ENCODE results near the gene FIP1L1.
"Not testable (repeated sequence)": the region's sequence is repeated elsewhere in the genome, so short reads cannot be mapped to it uniquely, and the experiment has no call there.

FIP1L1 gene

DNA sequence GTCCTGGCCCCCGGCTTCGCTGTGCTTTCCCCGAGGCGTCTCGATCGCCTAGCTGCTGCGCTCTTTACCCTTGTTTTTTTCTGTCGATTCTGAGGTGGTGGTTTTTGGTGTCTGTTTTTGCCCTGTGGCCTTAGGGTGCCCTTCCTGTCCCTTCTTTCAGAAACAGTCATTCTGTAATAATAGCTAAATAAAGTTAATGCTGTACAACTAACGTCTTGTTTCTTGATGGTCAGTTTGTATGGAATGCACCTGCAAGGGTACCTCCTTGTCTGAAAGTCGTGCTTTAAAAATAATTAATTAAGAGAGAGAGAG lies 686 bp downstream of the FIP1L1 start:
- no peak for DNase-seq

DNA sequence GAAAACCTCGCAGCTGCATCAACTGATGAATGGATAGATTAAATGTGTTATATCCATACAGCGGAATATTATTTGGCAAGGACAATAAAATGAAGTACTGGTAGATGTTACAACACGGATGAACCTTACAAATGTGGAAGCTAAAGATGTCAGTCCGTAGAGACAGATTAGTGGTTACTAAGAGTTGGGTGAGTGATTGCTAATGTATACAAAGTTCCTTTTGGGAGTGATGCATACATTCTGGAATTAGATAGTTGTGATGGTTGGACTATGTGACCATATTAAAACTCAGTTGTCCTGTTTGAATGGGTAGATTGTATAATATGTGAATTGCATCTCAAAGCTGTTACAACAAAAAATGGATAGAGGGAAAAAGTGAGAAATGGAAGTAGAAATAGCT lies 2.8 kb downstream of the FIP1L1 start:
- DNase-seq: no peak

DNA sequence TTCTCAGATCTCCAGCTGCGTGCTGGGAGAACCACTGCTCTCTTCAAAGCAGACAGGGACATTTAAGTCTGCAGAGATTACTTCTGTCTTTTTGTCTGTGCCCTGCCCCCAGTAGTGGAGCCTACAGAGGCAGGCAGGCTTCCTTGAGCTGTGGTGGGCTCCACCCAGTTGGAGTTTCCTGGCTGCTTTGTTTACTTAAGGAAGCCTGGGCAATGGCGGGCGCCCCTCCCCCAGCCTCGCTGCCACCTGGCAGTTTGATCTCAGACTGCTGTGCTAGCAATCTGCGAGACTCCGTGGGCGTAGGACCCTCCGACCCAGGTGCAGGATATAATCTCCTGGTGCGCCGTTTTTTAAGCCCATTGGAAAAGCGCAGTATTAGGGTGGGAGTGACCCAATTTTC lies 32.0 kb downstream of the FIP1L1 start:
- DNase-seq: not testable (repeated sequence)

DNA sequence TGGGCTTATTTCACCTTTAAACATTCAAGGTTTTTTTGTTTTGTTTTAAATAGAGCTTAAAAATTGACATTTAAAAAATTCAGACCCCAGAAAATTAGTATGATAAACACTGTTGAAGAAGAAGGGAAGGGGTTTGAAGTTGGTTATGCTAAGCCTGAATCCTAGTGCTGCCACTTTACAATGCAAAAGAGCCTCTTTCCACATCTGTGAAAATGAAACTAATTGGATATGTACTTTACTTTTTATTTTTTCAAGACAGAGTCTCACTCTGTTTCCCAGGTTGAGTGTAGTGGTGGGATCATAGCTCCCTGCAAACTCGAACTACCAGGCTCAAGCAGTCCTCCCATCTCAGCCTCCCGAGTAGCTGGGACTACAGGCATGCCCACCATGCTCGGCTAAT lies 41.8 kb downstream of the FIP1L1 start:
- DNase-seq: no peak

DNA sequence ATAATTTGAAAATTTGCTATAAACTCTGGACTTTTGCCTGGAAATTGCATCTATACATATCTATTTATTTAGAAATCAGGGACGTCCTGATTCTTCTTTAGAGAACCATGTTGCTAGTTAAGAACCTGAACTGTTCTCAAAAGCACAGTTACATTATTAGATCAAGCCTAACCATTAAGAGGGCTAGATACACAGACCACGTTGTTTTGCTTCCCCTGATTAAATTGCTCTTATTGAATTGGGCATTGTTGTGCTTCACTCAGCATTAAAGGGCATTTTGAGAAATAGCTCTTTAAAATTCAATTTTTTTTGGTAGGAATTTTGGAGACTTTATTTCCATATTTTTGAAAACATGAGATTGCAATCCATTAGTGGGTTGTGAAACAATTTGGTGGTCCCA lies 44.4 kb downstream of the FIP1L1 start:
- no peak for DNase-seq

DNA sequence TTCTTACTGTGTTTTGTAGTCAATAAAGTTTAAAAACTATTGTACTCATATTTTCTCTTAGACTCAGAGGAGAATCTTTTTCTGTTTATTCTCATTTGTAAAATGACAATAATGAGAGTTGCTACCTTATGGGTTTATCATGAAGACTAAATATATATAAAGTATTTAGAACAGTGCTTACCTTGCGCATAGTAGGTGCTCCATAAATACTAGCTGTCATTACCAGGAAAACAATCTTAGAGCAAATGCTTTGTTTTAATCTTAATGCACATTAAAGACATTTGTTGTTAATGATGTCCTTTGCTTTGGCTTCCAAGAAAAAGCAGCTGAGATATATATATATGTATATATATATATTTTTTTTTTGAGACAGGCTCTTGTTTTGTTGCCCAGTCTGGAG lies 44.9 kb downstream of the FIP1L1 start:
- no peak for DNase-seq

DNA sequence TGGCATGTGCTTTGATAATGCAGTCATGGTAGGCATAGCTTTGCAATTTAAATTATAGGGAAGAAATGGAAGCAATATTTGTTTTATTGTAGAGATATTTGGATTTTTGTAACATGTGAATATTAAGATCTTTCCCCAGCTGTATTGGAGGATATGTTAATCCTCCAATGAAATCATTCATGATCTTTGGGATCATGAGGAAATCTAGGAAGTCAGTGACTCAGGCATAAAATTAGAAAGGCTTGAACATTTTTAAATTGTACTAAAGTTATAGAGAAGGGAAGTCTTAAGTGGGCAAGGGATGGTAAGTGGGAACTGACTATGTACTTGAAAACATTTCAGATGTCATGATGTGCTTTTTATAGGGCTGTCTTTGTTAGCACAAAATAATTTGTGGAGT lies 46.8 kb downstream of the FIP1L1 start:
- no peak for DNase-seq

DNA sequence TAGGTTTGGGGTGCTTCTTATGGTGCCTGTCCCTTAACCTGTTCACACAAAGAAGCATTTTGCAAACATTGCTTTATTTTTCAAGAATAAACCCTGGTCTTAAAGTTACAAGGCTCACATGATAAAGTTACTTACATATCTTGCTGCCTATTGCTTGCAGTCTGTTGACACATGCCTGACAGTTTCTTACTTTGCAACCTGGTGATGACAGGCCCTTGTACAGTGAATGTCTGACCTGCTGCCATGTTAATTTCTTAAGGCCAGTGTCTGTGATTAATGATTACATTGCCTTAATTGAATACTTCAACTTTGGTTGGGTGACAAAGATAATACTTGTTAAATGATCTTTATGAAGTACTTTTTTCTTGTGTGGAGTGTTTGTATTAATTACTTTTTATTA lies 49.9 kb downstream of the FIP1L1 start:
- no peak for DNase-seq

DNA sequence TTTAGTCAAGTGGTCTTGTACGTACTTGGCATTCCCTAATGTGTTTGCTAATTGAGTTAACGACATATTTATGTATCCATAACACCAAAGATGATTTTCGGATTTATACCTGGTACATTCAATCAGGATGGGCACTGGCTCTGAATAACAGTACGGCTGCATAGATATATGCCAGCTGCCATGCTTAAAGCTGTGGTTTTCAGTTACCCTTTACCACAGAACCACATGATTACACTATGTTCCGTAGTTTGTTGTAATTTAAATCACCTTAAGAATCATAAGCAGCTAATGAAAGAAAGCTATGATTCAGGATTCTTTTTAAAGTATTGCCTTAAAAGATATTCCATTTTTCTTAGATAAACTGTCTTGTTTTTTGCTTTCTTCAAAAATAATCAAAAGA lies 53.6 kb downstream of the FIP1L1 start:
- no peak for DNase-seq

DNA sequence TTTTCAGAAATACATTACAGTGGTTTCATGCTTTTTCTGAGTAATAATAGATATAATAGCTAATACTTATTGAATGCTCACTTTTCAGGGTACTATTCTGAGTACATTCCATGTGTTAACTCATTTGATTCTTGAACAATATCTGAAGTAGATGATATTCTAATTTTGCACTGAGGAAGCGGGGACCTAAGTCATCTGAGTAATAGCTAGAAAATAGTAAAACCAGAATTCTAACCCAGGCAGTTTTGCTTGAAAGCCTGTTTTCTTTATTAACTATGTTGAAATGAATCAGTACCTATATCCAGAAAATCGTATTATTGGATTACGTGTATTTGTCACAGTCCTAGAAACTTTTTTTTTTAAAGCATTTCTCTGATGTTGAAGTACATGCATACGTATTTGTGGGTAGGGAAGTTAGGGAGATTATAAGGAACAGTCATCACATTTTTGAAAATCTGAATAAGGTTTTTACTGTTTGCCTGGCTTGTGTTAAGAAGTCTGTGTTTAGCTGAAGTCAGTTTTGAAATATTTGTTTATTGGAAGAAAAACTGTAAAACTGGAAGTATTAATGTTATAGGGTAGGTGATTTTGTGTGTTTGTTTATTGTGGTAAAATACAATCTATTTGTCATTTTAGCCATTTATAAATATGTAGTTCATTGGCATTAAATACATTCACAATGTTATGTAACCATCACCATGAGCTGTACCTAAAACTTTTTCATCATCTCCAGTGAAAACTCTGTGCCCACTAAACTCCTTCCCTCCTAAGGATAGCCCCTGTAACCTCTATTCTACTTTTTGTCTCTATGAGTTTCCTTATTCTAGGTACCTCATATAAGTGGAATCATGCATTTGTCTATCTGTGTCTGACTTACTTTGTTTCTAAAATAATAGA lies 55.3 kb downstream of the FIP1L1 start:
- DNase-seq: no peak

DNA sequence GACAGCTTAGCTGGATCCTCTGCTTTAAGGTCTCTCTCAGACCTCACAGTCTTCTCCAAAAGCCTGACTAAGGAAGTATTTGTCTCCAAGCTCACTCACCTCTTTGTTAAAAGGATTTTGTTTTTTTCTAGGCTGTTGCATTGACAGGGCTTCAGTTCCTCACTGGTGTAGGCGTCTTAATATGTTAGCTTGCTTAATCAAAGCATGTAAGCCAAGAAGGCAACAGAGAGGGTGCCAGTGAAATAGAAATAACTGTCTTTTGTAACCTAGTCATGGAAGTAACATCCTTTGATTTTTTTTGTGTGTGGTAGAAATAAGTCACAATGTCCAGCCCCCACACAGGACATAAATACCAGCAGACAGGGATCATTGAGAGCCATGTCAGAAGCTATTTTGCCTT lies 58.8 kb downstream of the FIP1L1 start:
- no peak for DNase-seq

DNA sequence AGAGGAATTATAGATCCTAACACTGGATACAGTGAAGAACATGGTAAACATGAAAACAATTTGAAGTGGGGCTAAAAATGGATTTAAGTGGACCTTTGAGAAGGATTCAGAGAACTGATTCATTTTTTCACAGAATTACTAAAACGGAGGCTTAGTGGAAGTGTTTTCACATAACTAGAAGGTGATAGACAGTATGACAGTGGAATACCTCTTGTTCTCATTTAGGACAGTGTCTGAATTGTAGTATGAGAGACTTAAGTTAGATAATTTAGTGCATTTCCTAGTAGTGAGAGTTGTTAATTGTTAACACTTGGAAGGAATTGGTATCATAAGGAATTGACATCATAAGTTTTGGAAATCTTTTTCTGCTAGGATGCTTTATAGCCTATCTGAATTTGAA lies 64.1 kb downstream of the FIP1L1 start:
- DNase-seq: no peak

DNA sequence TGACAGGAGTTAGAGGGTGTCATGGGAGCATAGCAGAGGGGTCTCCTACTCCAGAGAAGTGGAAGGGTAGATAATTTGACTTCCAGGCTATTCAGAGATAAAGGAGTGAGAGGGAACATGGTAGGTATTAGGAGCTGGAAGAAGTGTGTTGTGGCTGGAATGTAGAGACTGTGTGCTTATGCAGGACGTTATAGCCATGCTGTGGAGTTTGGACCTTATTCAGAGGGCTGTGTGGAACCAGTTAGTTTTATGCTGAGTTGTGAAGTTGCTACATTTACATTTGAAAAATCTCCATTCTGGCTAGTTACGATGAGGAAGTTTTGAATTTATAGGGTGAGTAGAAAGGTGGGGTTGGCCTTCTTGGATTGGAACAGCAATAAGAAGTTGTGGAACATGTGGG lies 67.5 kb downstream of the FIP1L1 start:
- no peak for DNase-seq

DNA sequence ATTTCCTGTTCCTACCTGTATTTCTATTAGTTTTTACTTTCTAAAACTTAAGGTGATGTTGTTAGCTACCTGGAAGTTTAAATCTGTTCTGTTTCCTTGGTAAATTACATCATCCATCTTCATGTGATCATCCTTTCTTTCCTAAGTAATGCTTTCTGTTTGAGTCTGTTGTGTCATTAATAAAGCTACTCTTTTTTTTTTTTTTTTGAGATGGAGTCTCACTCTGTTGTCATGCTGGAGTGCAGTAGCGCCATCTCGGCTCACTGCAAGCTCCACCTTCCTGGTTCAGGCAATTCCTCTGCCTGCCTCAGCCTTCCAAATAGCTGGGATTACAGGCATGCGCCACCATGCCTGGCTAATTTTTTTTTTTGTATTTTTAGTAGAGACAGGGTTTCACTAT lies 73.3 kb downstream of the FIP1L1 start:
- DNase-seq: no peak

DNA sequence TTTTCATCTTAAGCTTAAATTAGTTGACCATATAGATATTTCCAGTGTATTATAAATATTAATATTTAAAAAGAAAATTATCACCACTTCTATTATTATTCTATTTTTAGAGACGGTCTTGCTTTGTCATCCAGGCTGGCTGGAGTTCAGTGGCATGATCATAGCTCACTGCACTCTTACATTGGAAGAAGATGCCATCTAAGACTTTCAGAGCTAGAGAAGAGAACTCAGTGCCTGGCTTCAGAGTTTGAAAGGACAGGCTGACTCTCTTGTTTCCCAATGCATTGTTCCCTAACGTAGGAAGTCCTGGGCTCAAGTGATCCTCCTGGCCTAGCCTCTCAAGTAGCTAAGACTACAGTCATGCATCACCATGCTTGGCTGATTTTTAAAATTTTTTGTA lies 75.9 kb downstream of the FIP1L1 start:
- DNase-seq: no peak

DNA sequence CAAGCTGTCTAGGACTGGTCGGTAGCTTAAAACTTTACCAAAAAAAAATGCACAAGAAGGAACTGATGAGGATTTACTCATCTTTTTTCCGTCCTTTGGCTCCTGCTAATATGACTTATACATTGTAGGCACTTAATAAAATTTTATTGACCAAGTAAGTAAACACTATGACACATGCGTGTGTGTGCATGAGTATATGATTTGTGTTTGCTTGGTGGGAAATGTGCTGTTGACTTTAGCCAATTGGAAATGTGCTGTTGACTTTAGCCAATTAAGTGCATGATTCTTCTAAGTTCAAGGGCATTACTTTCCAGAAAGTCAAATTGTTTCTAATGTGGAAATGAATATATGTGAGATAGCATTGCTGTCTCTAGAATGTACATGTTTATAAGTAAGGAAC lies 78.3 kb downstream of the FIP1L1 start:
- DNase-seq: no peak

DNA sequence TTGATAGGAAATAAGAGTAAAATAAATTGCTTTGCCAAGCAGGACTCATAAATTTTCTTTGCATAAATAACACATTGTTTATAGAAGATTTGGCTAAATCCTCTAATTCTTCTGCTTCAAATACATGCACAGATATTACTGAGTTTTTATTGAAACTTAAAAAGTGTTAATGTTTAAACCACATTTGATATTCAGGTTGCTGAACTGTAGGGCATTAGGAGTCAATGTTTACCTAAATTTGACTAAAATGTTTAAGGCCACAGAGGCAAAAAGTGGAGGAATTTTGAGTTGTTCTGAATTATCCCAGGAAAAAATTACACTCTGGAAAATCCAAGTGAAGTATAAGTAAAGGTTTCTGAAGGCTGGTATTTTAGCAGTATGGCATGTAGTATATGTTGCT lies 78.7 kb downstream of the FIP1L1 start:
- no peak for DNase-seq

DNA sequence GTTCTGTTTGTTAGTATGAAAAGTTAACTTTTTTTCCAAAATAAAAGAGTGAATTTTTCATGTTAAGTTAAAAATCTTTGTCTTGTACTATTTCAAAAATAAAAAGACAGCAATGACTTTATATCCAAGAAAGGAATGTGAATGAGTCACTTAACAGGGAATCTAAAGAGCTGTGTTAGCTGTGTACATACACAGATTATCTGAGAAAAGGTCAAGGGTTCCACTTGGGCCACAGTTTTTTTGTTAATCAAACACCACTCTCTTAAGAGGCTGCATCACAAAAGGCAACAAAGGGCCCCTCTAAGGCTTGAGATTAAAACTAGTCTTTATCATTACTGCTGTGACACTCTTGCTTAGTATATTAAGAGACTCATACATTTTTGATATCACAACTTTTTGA lies 82.1 kb downstream of the FIP1L1 start:
- DNase-seq: no peak

DNA sequence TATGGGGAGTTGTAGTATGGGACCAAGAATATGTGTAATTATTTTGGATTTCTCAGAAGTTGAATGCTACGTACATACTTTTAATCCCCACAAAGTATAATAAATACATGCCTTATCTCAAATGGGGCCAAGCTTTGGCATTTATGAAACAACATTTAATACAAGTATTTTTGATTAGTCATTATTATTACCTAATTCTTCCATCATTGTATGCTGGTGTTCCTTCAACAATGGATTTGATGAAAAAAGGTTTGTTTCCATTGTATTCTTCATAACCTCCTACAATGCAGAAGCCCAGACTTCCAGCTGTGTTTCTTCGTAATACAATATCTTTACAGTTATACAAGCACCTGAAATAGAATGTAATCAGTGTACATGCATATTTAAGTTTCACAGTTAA lies 83.8 kb downstream of the FIP1L1 start:
- DNase-seq: no peak

DNA sequence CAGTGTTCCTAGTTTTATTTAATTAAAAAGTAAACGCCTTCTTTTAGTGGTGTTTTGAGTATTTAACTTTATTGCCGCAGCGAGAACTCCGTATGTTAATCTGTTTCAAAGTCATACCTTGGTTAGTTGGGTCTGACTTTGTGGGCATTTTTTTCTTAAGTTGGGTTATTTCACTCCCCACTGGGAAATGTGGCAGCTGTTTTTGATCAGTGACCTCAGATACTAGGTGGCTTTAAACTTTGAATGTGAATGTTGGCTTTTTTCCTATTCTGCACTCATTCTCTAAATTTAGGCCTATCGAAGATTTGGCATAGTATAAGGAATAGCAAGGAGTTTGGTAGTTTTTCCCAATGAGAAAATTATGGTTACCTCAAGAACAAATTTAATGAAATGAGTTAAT lies 85.9 kb downstream of the FIP1L1 start:
- no peak for DNase-seq

DNA sequence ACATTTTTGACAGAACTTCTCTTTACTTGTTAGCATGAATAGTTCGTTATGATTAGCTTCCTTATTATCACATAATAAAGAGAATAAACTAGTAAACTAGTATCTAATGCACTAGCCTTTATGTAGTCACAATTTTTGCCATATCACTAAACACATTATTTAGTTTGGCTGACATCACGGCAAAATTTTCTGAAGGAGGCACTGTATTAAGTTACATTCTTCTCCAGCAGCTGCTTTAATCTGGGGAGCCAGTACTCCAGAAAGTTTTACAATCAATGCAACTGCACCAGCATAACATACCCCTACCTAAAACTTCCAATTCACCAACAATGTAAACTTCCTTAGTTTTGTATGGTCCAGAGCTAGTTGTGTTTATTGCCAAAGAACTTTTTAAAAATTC lies 87.8 kb downstream of the FIP1L1 start:
- no peak for DNase-seq

DNA sequence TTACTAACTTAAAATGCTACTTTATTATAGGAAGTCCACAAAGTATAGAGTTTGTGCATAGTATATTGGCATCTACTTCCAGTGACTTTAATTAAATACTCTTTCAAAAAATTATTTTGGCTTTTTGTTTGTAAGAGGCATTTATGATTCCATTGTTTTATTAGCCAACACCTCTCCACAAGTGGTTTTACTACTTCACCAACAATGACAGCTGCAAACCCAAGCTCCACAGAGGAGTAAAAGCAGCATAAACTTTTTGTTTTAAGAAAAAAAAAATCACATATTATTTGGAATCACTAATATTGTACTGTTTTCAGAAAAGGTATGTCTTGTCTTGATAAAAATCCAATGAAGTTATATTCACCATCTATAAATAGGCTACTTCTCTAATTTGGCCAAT lies 88.5 kb downstream of the FIP1L1 start:
- DNase-seq: no peak

DNA sequence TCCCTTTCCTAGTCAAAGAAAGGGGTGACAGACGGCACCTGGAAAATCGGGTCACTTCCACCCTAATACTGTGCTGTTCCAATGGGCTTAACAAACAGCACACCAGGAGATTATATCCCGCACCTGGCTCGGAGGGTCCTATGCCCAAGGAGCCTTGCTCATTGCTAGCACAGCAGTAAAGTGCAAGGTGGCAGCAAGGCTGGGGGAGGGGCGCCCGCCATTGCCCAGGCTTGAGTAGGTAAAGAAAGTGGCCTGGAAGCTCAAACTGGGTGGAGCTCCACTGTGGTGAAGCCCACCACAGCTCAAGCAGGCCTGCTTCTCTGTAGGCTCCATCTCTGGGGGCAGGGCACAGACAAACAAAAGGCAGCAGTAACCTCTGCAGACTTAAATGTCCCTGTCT lies 89.1 kb downstream of the FIP1L1 start:
- DNase-seq: not testable (repeated sequence)

DNA sequence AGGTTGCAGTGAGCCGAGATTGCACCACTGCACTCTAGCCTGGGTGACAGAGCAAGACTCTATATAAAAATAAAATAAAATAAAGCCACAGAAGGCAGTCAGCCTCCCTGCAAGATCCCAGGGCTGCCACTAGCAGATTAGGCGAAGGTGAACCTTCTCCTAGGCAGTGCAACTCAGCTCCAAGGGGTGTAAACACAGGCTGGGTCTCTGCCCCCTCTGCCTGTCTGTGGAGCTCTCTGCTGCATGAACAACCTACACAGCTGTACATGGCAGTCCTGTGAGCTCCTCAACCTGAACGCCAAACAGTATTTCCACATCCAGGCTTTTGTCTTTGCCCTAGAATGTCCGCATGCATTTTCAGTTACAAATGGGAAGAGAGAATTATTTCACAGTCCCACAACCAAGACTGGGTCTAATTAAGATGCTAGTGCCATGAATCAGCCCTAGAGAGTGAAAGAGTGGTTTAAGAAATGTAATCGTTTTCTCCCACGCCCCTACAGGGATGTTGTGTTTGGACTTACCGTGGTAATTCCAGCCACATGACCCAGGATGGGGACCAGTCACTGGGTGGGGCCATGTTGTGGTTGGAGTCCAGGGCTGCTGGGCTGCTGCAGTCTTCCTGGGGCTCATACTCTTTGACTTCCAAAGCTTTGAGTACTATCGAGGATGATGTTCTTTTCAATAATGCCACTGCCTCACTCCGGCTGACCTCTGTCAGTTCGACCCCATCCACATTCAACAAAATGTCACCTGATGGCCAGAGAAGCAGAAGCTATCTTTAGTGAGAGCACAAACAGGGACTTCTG lies 99.0 kb downstream of the FIP1L1 start:
- DNase-seq: no peak
